ENCODE results near the gene MAD1L1. TPM values are rescaled to one million over a fixed set of nuclear protein-coding genes. Genes with fewer than 3 reads are reported as not detected.

Gene MAD1L1
- total and polyA plus RNA-seq, 2 experiments from 2014 or later = 38.2 to 69.8 TPM

DNA sequence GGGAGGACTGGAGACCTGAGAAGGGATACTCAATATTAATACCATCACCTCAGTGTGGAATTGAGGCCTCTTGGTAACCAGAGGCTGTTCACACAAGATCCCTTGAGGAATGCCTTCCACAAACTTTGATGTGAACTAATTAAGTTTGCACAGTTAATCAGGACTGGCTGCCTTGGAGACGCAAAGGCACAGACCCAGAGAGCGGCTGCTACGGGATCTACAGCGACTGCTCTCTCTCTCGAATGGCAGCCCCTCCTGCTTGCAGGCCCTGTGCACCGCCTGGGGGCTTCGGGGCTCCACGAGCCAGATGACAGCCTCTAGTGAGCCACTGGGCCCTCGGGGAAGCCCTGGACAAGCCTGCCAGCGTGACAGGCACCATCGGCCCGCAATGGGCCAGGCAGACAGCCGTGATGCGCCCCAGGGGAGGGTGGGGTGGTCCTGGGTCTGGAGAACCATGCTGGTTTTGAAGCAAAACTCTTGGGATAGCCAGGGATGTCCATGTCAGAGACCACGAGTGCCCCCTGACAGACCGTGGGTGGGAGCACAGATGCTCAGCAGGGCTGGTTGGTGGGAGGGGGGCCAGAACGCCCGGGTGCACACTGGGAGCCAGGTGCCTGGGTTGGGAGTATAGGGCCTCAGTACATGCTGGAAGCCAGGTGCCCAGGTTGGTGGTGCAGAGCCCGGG is 367.0 kb downstream of the MAD1L1 start:
- TF ChIP-seq EZH2phosphoT487 (IDR thresholded peaks at IDR 0.05; ENCODE audit: insufficient read depth, low read depth) (no peak), EZH2 (IDR thresholded peaks at IDR 0.05; ENCODE audit: insufficient read depth, poor library complexity, severe bottlenecking) (no peak)
- Histone ChIP-seq H3K79me2 (ENCODE audit: insufficient read depth) (no peaks in the 10 kb centered on the region), H3K4me3 (no peak overlapping the region), H3K27me3 (replicated peaks; ENCODE audit: insufficient read depth) (no peaks in the 10 kb centered on the region), H3K9me3 (ENCODE audit: low read depth) (no peaks in the 10 kb centered on the region), H3K9ac (no peak overlapping the region), H3K36me3 (ENCODE audit: low read depth) (no peaks in the 10 kb centered on the region), H3K4me2 (ENCODE audit: unreplicated experiment) (no peak overlapping the region), H3K27ac (no peak overlapping the region), H3K4me1 (ENCODE audit: insufficient read depth) (no peaks in the 10 kb centered on the region), H2AFZ (no peak overlapping the region), H3K9me2 (ENCODE audit: insufficient read depth) (no peaks in the 10 kb centered on the region), H4K20me1 (ENCODE audit: insufficient read depth) (no peaks in the 10 kb centered on the region), H3F3A (ENCODE audit: insufficient read depth) (no peaks in the 10 kb centered on the region)
- DNase-seq = no peak
- WGBS, 2 experiments (ENCODE audit: low coverage in 1 of 2, low lambda C conversion rate in 2 of 2, missing lambda C conversion rate in 2 of 2) = 86 to 90% methylated on average over 18 to 19 of the region's 19 CpGs
- in situ Hi-C loops (cut with MboI) = no loop called here

DNA sequence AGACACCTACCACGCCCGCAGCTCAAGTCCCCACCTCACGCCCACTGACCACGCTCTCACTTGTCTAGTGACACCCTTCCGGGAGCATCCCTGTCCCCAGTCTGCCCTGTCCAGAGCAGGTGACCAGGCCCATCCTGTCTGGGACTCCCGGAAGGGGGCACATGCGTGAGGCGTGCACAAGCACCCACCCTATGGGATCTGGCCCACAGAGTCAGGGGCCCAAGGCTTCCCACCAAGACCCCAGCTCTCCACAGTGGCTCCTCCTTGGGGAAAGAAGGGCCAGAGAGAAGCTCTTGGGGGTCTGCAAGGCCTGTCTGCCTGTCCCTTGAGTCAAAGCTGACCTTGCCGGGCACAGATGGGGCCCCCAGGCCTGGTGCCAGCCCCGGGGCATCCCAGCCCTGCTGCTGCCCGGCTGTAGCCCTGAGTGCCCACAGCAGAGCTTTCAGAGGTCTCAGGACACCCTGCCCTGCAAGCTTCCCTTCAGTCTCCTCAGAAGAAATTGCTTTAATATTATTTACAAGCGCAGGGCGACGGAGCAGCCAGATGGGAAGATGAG is 367.7 kb downstream of the MAD1L1 start:
- no peaks in the 10 kb centered on the region for H4K20me1 ChIP-seq (ENCODE audit: insufficient read depth)
- H3K4me1 ChIP-seq (ENCODE audit: insufficient read depth) = no peaks in the 10 kb centered on the region
- H3F3A ChIP-seq (ENCODE audit: insufficient read depth) = no peaks in the 10 kb centered on the region
- H3K4me2 ChIP-seq (ENCODE audit: unreplicated experiment) = no peak overlapping the region
- TF ChIP-seq EZH2 (IDR thresholded peaks at IDR 0.05; ENCODE audit: insufficient read depth, poor library complexity, severe bottlenecking) = no peak
- no peak for TF ChIP-seq EZH2phosphoT487 (IDR thresholded peaks at IDR 0.05; ENCODE audit: insufficient read depth, low read depth)
- H3K79me2 ChIP-seq (ENCODE audit: insufficient read depth) = no peaks in the 10 kb centered on the region
- no peak overlapping the region for H2AFZ ChIP-seq
- DNase-seq = no peak
- H3K9me3 ChIP-seq (ENCODE audit: low read depth) = no peaks in the 10 kb centered on the region
- in situ Hi-C loops (cut with MboI) = no loop called here
- H3K36me3 ChIP-seq (ENCODE audit: low read depth) = no peaks in the 10 kb centered on the region
- no peak overlapping the region for H3K4me3 ChIP-seq
- H3K9me2 ChIP-seq (ENCODE audit: insufficient read depth) = no peaks in the 10 kb centered on the region
- no peak overlapping the region for H3K9ac ChIP-seq
- no peak overlapping the region for H3K27ac ChIP-seq
- WGBS, 2 experiments (ENCODE audit: low coverage in 1 of 2, low lambda C conversion rate in 2 of 2, missing lambda C conversion rate in 2 of 2) = 84 to 91% methylated on average over 14 of the region's 14 CpGs
- no peaks in the 10 kb centered on the region for H3K27me3 ChIP-seq (replicated peaks; ENCODE audit: insufficient read depth)

DNA sequence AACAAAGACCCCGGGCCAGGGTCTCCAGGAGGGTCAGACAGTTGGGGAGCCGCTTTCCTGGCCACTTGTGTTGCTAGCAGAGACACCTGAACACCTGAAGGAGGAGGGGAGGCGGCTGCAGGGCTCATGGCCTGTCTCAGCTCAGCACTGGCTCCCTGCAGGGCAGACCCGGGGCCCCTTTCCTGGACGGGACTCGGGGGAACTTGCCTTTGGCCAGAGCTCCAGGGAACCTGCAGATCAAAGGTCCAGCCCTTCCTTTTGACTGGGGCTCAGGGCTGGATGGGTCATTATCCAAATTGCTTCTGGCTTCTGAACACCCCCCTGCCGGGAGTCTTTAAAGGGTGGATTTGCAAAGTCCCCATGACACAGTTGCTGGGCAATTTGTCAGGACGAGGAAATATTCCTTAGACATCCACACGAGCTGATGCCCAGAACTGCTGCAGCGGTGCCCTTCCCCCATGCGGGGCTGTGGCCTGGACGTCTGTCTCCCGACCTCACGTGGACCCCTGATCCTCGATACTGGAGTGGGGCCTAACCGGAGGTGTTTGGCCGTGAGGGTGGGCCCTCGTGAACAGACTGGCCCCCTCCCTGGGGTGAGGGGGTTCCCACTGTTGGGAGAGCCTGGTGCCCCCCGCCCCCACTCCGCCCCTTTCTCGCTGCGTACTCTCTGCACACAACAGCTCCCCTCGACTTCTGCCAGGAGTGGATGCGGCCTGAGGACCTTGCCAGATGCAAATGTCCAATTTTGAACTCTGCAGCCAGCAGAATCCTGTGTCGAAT is 368.4 kb downstream of the MAD1L1 start:
- Histone ChIP-seq H3K9ac (no peak overlapping the region), H3K4me1 (ENCODE audit: insufficient read depth) (no peaks in the 10 kb centered on the region), H2AFZ (no peak overlapping the region), H3K27me3 (replicated peaks; ENCODE audit: insufficient read depth) (no peaks in the 10 kb centered on the region), H3K79me2 (ENCODE audit: insufficient read depth) (no peaks in the 10 kb centered on the region), H3K9me2 (ENCODE audit: insufficient read depth) (no peaks in the 10 kb centered on the region), H3K27ac (no peak overlapping the region), H4K20me1 (ENCODE audit: insufficient read depth) (no peaks in the 10 kb centered on the region), H3K4me3 (no peak overlapping the region), H3K4me2 (ENCODE audit: unreplicated experiment) (no peak overlapping the region), H3F3A (ENCODE audit: insufficient read depth) (no peaks in the 10 kb centered on the region), H3K9me3 (ENCODE audit: low read depth) (no peaks in the 10 kb centered on the region), H3K36me3 (ENCODE audit: low read depth) (no peaks in the 10 kb centered on the region)
- WGBS, 2 experiments (ENCODE audit: low coverage in 1 of 2, low lambda C conversion rate in 2 of 2, missing lambda C conversion rate in 2 of 2) = 78 to 83% methylated on average over 22 to 25 of the region's 25 CpGs
- in situ Hi-C loops (cut with MboI) = no loop called here
- TF ChIP-seq EZH2phosphoT487 (IDR thresholded peaks at IDR 0.05; ENCODE audit: insufficient read depth, low read depth) (no peak), EZH2 (IDR thresholded peaks at IDR 0.05; ENCODE audit: insufficient read depth, poor library complexity, severe bottlenecking) (no peak)
- no peak for DNase-seq

DNA sequence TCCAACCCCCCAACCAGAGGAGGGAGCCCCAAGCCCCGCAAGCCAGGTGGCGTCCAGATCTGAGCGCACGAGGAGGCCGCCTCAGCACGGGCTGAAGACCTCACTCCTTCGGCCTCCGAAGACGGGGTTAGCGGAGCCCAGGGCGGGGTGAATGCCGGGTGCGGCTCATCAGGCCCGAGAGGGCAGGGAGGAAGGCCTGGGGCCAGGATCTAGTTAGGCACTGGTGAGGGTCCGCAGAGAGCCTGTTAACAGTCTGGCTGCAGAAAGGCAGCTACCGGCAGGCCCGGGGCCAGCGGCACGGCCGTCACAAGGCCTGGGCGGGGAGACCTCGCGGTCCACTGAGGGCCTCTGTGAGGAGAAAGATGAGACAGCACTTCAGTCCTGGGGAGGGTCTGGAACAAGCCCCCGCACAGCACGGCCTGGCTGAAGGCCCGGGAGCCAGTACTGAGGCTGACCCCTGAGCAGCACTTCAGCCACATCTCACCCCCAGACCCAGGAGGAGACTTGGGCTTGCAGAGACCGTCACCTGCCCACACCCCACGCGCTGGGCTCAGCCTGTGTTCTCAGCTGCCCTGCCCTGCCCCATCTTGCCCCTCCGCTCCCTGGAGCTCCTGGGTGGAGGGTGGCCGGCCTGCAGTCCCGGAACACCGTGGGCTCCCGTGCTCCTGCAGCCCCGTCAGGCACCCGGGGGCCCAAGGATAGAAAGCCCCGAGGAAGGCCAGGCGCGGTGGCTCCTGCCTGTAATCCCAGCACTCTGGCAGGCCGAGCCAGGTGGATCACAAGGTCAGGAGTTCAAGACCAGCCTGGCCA is 369.4 kb downstream of the MAD1L1 start:
- no peaks in the 10 kb centered on the region for H3K4me1 ChIP-seq (ENCODE audit: insufficient read depth)
- H3K4me3 ChIP-seq = no peak overlapping the region
- H2AFZ ChIP-seq = no peak overlapping the region
- H4K20me1 ChIP-seq (ENCODE audit: insufficient read depth) = no peaks in the 10 kb centered on the region
- no peaks in the 10 kb centered on the region for H3K36me3 ChIP-seq (ENCODE audit: low read depth)
- no peaks in the 10 kb centered on the region for H3K9me2 ChIP-seq (ENCODE audit: insufficient read depth)
- in situ Hi-C loops (cut with MboI) = no loop called here
- no peak overlapping the region for H3K4me2 ChIP-seq (ENCODE audit: unreplicated experiment)
- no peaks in the 10 kb centered on the region for H3K9me3 ChIP-seq (ENCODE audit: low read depth)
- no peak for DNase-seq
- 90 to 94% methylated on average over 34 to 40 of the region's 40 CpGs for WGBS, 2 experiments (ENCODE audit: low coverage in 1 of 2, low lambda C conversion rate in 2 of 2, missing lambda C conversion rate in 2 of 2)
- no peaks in the 10 kb centered on the region for H3K79me2 ChIP-seq (ENCODE audit: insufficient read depth)
- H3F3A ChIP-seq (ENCODE audit: insufficient read depth) = no peaks in the 10 kb centered on the region
- no peak overlapping the region for H3K27ac ChIP-seq
- no peaks in the 10 kb centered on the region for H3K27me3 ChIP-seq (replicated peaks; ENCODE audit: insufficient read depth)
- TF ChIP-seq EZH2phosphoT487 (IDR thresholded peaks at IDR 0.05; ENCODE audit: insufficient read depth, low read depth) = no peak
- no peak for TF ChIP-seq EZH2 (IDR thresholded peaks at IDR 0.05; ENCODE audit: insufficient read depth, poor library complexity, severe bottlenecking)
- no peak overlapping the region for H3K9ac ChIP-seq
